Right lung (tissue), 5 donors: ENCODE measurements around the gene CELF2. TPM values are rescaled to one million over a fixed set of nuclear protein-coding genes. Genes with fewer than 3 reads are reported as not detected.
"Not testable (repeated sequence)": the region's sequence is repeated elsewhere in the genome, so short reads cannot be mapped to it uniquely, and the experiment has no call there.

Experiments used
- DNase-seq, 2 donors: peaks; one replicate each; pipeline ENCODE4 v3.0.0-alpha.2; 2013
- polyA plus RNA-seq, 5 donors: library from polyadenylated mRNA; unstranded; fragments of 120-200 nt; gene quantifications; one replicate each; pipeline versions ENCODE4 v1.2.1 to v1.2.3, GENCODE V29; 2013; ENCODE audit warnings: inconsistent platforms in 1 of 5, low replicate concordance in 1 of 5; ENCODE audit not compliant: insufficient read length in 5 of 5, insufficient read depth in 1 of 5

CELF2 gene
- polyA plus RNA-seq, 5 donors = 40.6 to 73.4 (median 59.8) TPM

DNA sequence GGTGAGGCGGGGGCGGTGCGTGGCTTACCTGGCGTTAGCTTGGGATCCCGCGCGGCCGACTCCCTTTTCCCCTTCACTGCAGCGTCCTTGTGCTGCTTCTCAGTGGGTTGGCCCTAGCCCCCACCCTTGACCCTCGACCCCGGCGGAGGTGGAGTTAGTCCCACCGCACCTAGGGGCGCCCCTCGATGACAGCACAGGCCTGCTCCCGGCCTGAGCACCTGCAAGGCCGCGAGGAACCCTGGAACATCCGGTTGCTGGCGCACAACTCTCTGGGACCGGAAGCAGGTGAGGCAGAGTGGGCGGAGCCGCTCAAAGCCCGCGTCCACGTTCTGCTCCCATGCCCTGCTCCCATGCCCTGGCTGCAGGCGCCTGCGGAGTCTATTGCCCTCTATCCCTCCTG lies 326.9 kb downstream of the CELF2 start:
- no peak for DNase-seq

DNA sequence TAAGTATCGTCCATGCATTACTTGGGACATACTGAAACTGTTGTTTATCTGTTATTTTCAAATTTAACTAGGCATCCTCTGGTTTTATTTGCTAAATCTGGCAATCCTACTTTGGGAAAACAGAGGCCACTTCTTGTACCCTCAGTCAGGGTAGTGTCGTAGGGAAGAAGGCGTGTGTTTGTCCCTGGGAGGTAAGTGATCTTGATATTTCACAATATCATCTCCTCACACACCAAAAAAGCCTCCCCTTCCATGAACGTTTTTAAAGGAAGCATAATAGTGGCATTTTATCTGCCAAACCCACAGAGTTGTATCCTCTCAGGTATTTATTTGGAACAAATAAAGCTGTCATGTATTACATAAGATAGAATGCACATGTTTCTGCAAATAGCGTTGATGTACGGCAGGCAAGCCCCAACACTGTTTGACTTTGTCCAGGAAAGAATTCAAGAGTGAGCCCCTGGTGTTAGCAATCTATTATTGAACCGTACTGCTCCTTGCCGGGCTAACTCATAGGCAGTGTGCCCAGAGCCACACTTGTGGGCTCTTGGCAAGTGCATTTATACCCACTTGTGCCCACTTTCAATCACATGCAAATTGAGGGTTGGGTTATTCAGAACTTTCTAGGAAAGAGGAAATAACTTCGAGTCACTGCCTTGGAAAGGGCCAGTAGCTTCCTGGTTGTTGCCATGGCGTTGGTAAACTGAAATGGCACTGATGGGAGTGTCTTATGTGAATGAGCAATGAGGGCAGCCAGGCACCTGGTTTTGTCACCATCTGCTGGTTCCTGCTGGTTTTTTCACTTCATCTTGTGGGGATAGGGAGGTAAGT lies 327.8 kb downstream of the CELF2 start:
- DNase-seq = no peak

- DNase-seq = not testable (repeated sequence)
Observed at GRCh38 chr10:11347580-11347979, 329.9 kb downstream of the CELF2 start.

GRCh38 chr10:11351801-11352200 lies 334.1 kb downstream of the CELF2 start:
- DNase-seq = no peak

- DNase-seq = no peak
Observed at GRCh38 chr10:11353006-11353896, 335.6 kb downstream of the CELF2 start.

GRCh38 chr10:11354823-11355222 lies 337.2 kb downstream of the CELF2 start:
- DNase-seq = no peak

DNA sequence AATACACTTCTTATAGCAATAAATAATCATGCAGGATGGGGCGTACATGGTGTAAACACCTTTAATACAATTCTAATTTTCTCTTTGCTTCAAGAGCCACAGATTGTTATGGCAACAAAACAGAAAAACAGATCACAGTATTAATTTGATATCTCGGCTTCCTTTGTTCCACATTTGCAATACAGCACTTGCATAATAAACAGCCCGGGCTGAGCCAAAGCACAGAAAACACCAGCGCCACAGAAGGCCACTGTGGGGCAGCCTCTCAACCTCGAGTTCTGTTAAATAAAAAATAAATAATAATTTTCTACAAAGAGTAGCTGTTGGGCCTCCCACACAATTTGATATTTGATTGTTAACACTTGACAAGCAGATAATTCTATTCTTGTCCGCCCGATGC lies 337.9 kb downstream of the CELF2 start:
- no peak for DNase-seq

- DNase-seq = no peak
Observed at GRCh38 chr10:11357439-11357838, 339.8 kb downstream of the CELF2 start.

DNA sequence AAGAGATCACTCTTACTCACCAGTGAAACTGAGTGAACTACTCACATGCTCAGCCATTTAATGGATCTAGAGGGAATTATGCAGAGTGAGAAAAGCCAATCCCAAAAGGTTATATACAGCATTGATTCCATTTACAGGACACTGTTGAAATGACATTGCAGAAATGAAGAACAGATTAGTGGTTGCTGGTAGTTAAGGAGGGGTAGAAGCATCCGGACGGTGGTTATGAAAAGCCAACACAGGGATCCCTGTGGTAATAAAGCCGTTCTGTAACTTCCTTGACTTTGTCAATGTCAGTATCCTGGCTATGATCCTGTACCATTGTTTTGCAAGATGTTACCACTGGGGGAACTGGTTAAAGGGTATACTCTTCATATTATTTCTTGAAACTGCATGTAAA lies 340.3 kb downstream of the CELF2 start:
- DNase-seq = no peak

DNA sequence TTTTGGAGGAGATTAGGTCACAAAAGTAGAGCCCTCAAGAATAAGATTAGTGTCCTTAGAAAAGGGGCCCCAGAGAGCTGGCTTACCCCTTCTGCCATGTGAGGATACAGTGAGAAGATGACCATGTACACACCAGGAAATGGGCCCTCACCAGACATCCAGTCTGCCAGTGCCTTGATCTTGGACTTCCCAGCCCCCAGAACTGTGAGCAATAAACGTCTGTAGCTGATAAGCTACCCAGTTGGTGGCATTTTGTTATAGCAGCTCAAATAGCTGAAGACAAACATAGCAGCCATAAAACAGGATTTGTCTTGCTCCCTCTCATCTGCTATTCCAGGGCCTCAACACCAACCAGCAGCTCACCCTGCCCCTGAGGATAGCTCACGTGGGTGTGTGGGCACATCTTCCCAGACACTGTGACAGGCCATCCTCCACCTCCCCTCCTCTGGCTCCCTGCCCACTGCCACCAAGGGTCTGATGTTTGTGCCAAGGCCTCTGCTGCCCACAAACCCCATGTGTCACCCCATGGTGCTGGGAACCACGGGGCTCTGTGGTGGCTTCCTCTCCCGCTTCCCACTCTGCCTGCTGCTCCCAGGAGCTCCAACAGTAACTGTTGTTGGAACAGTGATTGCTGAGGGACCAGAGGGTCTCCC lies 341.4 kb downstream of the CELF2 start:
- no peak for DNase-seq

DNA sequence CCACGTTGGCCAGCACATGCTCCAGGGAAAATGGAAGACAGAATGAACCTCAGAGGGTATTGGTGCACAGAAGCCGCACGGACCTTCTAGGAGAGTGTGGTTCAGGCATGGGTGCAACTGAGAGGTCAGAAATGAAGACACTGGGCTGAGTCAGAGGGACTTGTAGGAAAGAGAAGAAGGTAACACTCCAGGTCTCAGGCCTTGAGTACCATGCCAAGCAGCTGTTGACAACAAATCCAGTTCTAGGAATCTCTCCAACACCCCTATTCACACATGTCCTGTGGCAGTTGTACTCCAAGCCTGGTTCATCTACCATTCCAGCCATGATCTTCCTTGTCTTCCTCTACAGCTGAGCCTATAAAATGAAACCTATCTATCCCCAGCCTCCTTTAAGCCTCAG lies 342.2 kb downstream of the CELF2 start:
- DNase-seq = no peak

GRCh38 chr10:11363497-11363896 lies 345.8 kb downstream of the CELF2 start:
- no peak for DNase-seq

DNA sequence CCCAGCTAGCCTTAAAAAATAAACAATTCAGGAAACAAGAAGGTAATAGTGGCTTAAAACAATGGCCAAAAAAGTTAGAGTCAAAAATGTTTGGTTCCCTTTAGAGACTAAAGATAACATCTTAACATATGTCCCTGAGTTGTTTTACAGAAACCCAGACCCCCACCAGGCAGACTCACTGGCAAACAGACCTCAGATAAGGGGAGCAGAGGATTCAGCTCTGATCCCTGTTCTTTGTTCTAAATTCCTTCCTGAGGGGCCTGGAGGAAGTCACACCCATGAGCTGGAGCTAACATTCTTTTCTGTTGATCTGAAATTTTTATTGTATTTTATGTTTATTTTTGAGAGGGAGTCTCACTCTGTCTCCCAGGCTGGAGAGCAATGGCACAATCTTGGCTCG lies 346.6 kb downstream of the CELF2 start:
- DNase-seq = no peak

DNA sequence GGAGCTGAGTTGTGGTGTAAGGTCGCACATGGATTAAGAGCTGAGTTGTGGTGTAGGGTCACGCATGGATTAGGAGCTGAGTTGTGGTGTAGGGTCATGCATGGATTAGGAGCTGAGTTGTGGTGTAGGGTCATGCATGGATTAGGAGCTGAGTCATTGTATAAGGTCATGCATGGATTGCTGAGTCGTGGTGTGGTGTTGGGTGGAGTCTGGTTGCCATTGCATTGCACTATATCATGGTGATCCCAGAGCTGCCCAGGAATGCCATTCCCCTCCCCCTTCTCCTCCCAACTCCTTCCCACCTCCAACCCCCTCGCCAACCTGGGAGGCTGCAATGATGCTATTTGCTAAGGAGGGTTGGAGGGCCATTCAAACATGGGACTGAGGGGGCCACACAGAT lies 349.2 kb downstream of the CELF2 start:
- DNase-seq = not testable (repeated sequence)

GRCh38 chr10:11367505-11367904 lies 349.8 kb downstream of the CELF2 start:
- DNase-seq = no peak

DNA sequence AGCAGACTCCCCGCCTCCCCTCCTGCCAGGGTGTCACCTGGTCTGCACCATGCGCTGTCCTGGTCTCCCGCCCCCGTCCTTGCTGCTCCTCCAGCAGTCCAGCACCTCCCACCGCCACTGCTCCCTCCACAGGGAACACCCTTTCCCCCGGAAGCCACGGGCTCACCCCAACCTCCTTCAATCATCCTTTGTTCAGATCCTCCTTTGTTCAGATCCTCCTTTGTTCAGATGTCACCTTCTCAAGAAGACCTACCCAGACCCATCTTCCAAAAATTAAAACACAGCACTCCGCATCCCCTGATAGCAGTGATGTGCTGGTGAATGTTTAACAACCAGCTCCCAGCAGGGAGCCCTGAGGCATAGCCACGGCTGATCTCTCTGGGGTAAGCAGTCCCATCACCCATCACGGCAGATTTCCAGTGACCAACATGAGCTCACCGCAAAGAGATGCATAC lies 356.1 kb downstream of the CELF2 start:
- no peak for DNase-seq

GRCh38 chr10:11377267-11377666 lies 359.6 kb downstream of the CELF2 start:
- DNase-seq = no peak

DNA sequence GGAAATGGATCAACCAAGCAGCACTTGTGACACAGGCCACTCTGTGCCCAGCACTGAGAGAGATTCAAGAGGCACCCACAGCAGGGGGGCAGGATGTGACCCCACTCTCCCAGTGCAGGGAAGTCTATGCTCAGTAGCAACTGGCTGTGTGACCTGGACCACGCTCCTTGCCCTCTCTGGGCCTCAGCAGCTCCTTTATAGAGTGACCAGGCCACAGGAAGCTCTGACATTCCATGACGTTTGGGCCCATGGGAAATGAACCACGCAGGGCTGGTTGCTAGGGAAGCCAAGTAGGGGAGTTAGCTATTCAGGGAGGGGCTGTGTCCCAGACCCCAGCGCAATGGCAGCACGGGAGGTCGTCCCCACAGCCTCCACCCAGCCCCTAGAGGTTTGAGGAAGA lies 361.2 kb downstream of the CELF2 start:
- no peak for DNase-seq

DNA sequence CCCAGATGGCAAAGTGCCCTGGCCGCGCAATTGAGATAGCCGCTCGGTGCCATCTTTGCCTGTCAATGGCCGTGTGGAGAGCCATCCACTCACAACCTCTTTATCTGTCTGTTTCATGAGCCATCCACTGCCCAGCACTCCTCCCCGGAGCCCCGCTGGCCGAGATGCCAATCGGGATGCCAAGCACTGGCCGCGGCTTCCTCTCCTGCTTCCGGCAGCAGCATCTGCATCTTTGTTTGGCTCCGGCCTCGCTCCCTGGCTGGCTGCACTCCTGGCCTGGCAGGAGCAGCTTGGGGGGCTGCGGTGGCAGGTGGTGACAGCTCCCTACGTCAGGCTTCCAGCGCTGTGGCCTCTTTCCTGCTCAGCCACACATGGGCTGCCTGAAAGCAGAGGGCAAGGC lies 362.1 kb downstream of the CELF2 start:
- no peak for DNase-seq

GRCh38 chr10:11381023-11381422 lies 363.4 kb downstream of the CELF2 start:
- no peak for DNase-seq

DNA sequence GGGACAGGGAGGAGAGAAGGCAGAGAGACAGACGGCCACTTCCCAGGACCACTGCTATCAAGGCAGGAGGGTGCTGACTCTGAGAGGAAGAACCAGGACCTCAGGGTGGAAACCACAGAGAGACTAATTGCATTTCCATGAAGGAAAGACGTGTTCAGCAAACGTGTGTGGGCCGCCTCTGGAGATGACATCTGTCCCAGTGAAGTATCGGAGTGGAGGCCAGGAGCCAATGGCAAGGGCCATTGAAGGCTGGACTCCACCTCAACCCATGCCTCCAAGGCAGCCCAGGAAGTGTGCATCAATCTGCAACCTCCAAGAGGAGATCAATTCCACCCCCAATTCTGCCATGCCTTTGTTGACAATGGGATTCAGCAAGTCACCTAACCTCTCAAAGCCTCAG lies 363.8 kb downstream of the CELF2 start:
- DNase-seq = no peak

DNA sequence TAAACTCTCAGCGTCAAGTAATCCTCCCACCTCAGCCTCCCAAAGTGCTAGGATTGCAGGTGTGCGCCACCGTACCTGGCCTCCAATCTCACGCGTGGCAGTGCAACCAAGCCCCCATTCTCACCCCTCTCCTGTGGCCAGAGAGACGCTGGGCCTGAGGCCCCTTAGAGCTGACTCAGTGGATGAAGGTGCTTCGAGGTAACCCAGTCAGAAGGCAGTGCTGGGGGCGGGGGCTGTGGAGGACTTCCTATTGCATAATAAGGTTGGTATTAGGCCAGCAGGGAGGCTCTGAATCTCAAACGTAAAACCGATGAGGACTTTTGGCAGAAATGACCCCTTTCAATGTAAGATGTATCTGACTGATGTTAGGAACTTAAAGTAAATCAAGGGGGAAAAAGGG lies 364.5 kb downstream of the CELF2 start:
- DNase-seq = no peak
